GM18511 (cell line): ENCODE measurements around the gene ESRRA.

Source experiments
- ATAC-seq: cut with Tn5 transposase; IDR thresholded peaks from one replicate; pipeline ENCODE4 v1.9.1; 2021; ENCODE audit warnings: mild to moderate bottlenecking, moderate library complexity; ENCODE audit not compliant: unreplicated experiment

Gene ESRRA

DNA sequence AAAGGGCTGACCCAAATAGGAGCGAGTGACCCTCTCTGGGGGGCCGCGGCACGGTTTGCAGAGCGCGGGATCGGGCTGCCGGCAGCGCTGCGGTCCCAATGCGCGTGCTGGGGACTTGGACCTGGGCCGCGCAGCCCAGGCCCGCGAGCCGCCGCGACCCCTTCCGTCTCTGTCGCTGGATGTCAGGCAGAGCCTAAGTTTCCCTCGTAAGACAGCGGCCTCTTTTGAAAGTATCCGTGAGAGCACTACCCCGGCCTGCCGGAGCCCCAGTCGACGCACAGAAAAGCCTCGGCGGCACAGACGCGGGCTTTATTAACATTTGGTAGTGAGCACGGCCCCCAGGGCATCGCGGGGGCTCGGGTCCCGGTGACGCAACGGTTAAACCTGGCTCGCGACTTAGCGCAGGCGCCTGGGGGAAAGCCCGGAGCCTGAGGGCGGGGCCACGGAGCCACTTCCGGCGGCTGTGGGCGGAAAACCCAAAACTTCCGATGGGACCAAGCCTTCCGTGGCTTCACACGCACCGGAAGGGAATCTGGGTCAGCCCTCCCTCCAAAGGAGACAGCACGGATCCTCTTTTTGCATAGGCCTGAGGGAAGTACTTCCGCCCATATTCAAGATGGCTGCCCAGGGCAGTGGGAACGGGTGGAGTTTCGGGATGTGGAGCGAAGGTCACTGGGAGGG is 35.6 kb upstream of the ESRRA start:
- ATAC-seq: peak; percentile 69

DNA sequence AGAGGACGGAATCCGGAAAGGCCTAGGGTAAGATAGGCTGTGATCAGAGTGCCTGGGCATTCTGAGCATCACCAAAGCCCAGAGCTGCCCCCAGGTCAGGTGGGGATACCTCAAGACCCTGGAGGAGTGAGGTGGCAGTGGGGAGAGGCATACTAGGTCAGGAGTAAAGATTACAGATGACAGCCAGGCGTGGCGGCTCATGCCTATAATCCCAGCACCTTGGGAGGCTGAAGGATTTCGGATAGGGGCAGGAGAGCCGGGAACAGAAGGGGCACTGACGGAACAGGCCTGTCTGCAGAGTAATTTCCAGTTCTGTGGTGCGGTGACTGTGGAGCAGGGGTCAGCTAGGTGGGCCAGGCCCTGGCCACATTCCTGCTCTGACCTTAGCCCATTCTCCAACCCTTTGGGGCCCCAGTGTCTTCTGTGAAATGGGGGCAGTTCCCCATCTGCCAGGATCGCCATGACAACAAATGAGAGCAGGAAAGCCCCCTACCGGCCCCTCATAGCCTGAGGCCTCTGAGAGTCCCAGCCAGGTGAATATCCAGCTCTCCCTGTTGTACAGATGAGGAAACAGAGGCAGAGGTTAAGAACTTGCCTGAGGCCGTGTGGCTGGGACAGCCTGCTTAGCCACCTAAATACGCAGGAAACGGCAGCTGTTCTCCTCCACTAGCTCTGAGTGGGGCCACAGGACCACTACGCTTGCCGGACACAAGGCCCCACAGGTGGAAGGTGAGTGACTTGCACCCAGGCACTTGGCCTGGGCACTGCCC is 30.1 kb upstream of the ESRRA start:
- no peak for ATAC-seq

DNA sequence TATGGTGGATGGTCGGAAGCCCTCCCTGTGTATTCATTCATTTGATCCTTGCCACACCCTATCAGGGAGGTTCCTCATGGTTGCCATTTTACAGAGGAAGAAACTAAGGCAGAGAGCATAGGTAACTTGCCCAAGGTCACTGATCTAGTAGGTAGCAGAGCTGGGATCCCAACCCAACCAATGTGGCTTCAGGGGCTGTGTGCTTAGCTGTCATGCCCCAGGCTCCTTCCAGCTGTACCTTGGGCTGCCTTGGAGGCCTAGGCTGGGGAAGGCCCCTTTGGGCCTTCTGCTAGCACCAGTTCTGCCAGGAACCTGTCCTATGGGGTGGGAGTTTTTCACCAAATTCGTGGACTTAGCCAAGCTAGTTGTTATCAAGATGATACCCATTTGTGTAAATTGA is 29.5 kb upstream of the ESRRA start:
- ATAC-seq: no peak

DNA sequence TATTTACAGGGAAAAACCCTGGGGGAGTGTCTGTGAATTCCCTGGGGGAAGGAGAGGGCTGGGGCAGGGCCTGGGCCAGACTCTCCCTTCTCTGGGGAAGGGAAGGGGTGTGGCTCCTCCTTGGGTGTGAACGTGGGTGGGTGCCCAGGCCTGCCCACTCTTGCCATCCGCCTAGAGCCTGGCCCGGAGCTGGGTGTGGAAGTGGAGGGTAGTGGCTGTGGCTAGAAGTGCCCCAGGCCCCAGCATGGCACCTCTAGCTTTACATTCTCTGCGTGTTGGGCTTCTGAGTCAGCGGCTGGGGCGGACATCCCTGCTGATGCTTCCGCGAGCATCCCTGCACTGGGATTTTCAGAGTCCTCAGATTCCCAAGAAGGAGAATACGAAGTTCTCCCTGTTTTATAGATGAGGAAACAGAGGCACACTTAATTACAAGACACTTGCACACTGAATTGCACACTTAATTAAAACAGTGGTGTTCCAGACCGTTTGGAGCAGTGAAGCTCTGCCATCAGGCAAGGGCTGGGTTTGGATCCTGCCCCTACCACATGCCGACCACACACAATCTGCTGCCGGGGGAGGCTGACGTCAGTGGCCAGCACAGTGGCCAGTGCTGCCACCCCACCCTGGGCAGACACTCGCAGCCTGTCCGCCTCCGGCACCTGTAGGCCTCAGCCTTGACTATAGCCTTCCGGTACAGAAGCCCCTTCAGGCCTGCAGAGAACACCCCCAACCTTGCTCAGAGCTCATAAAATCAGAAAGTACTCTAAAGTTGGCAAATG is 28.5 kb upstream of the ESRRA start:
- ATAC-seq: no peak

DNA sequence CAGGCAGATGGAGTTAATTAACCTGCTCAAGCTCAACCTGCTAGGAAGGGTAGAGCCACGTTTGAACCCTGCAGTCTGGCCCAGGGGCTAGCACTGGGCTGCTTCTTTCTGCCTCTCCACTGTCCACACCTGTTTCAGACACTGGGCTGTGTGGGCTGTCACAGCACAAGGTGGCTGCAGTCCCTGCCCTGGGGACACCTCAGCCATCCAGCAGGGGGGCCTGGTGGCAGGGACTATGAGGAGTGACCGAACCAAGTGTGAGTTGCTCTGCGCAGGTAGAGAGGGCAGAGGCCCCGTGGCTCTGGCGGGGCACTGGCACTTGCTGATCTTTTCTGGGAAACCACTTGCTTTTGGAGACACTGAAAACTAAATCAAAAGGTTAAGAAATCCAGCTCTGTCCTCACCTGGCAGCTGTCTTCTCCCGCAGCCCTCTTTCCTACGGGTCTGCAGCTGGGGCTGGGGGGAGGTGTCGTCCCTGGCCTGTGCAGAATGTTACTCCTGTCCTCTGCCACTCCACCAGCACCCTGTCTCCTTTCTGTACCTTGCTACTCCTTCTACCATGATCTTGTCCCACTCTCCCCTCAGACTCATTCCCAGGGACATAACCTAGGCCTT is 26.6 kb upstream of the ESRRA start:
- no peak for ATAC-seq

DNA sequence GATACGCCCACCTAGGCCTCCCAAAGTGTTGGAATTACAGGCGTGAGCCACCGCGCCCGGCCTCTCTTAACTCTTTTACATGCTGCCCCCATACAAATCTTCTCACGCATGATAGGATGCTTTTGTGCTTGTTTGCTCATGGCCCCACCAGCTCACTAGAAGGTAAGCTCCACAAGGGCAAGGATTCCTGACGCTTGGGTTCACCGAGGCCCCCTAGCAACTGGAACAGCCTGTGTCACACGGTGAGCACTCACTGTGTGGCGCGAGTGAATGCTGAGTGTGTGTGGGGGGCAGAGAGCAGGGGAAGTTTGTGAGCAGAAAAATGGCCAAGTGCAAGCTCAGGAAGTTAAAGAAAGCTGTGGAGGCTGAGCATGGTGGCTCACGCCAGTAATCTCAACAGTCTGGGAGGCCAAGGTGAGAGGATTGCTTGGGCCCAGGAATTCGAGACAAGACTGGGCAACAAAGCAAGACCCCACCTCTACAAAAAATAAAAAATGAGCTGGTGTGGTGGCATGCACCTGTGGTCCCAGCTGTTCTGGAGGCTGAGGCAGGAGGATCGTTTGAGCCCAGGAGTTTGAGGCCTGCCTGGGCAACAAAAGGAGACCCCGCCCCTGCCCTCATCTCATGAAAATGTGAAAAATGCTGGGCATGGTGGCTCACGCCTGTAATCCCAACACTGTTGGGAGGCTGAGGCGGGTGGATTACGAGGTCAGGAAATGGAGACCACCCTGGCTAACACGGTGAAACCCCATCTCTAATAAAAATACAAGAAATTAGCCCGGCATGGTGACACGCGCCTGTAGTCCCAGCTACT is 23.2 kb upstream of the ESRRA start:
- ATAC-seq: no peak

DNA sequence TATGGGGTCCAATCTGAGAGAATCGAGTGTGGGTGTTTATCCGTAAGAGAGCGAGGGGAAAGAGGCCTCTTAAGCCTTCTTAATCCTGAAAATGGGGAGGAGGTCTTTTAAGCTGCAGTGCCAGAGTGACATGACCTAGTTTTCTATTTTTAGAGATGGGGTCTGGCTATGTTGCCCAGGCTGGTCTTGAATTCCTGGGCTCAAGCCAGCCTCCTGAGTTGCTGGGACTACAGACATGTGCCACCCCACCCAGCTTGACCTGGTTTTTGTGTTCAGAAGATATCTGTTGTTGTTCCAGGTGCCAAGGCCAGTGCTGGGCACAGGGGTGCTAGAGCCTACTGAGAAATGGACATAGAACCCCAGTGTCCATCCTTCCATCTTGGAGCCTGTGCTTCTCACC is 22.2 kb upstream of the ESRRA start:
- ATAC-seq: no peak

DNA sequence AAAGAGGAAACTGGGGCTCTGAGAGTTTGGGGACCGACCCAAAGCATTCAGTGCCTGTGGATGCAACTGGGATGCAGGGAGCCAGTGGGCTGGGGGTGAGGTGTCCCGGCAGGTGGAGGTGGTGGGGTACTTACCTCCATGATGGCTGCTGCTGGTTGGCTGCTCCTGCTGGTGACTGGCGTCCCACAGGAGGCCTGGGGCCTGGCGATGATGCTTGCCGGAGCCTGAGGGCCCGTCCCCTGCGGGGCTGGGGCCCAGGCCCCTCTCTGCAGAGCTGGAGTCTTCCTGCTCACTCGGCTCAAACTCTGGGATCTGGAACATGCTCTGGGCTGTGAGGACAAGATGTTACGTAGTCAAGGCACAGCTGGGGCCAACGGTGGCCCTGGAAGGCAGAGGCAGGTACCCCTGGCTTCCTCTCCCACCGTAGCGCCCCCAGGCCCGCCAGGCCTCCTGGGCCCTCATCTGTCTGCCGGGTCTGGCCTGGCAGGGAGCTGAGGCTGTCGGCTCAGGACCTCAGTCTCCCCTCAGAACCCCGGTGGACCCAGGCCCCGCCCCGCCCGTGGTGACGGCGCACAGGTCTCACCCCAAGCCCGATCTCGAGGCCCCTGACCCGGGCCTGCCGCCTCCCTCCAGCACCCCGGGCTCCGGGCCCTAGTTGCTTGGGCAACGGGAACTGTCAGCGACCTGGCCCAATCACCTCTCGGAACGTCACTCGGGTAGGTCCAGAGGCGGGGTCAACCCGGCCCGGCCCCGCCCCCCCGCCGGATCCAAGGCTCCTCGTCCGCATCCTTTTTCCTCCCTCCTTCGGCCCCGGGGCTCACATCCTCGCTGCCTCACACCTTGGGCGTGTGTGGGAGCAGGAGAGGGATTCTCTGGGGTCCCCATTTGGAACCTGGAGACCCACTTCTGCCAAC is 21.0 kb upstream of the ESRRA start, which contains the start of gene BAD:
Gene BAD (minus strand): TSS at position 618 of the 914 bp plus-strand sequence. CDS start 297 bp downstream, at position 321.
- peak; percentile 86 for ATAC-seq

DNA sequence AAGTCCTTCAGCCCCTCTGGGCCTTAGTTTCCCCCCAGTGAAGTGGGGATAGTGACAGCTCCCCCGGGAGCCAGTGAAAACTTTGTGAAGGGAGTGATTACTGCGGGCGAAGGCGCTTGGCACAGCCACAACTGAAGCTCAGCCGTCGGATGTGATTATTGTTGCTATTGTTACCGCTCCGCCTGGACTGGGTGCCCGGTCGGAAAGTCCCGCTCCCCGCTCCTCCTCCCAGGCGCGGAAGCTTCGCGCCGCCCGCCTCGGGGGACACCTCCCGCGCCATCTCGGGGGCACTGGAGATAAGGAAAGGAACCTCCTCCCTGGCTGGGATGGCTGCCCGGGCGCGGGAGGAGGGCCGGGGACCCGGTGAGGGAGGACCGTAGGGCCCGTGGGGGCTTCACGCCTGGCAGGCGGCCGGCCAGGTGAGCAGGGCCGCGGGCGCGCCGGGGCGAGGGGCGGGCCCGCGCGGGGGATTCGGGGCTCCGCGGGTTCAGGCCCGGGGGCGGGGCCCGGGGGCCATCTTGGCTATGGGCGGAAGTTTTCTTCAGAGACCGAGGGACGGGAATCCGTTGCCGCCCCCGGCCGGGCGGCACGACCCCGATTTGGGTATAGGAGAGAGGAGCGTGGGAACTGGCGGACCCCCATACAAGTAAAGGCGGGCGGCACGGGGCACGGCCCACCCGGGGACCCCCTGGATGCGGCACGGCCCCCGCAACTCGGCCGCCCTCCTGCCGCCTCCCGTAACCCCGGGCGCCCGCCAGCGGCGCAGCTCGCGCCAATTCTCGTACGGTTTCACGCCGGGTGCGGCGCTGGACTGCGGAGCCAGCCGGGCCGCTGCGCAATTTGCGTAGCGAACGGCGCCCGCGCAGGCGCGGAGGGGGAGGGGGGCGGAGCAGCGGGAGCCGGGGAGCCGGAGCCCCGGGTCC is 20.1 kb upstream of the ESRRA start, which contains the start of gene GPR137:
Gene GPR137 (plus strand): TSS at position 887 of the 923 bp plus-strand sequence. CDS start 677 bp downstream, outside the sequence.
- ATAC-seq: peak; percentile 67

DNA sequence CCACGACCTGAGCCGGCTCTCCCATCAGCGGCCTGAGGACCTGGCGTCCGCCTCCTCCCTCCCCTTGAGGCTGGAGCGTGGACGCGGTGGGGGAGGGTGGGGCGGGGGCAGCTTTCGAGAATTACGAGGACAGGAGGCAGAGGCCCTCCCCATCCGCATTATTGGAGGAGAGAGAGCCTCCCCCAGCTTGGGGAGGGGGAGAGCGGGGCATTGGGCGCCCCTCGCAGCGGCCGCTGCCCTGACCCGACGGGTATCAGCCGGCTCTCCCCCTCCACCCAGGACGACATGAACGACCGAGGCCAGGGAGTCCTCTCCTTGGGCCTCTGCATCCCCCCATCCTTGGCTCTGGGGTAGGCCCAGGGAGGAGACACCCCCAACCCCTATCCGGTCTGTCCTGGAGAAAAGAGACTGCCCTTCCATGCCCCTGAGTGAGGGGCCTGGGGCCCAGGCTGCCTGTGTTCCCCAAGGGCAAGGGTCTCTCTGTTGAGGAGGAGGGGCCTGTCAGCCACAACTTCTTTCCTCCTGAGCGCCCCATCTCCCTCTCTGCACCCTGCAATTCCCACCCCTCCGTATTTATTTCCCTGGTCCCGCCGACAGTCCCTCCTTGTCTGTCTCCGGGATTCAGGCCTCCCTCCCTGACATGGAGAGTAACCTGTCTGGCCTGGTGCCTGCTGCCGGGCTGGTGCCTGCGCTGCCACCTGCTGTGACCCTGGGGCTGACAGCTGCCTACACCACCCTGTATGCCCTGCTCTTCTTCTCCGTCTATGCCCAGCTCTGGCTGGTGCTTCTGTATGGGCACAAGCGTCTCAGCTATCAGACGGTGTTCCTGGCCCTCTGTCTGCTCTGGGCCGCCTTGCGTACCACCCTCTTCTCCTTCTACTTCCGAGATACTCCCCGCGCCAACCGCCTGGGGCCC is 19.2 kb upstream of the ESRRA start:
- ATAC-seq: no peak

DNA sequence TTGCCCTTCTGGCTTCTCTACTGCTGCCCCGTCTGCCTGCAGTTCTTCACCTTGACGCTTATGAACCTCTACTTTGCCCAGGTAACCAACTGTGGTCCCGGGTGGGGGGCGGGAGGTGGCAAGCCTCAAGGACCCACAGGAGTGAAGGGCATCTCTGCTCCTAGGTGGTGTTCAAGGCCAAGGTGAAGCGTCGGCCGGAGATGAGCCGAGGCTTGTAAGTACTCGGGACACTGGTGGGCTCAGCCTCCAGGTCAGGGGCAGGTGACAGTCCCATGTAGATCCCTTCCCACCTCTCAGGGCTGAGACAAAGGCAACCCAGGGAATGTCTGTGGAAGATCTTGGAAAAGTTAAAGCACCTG is 18.5 kb upstream of the ESRRA start:
- no peak for ATAC-seq

DNA sequence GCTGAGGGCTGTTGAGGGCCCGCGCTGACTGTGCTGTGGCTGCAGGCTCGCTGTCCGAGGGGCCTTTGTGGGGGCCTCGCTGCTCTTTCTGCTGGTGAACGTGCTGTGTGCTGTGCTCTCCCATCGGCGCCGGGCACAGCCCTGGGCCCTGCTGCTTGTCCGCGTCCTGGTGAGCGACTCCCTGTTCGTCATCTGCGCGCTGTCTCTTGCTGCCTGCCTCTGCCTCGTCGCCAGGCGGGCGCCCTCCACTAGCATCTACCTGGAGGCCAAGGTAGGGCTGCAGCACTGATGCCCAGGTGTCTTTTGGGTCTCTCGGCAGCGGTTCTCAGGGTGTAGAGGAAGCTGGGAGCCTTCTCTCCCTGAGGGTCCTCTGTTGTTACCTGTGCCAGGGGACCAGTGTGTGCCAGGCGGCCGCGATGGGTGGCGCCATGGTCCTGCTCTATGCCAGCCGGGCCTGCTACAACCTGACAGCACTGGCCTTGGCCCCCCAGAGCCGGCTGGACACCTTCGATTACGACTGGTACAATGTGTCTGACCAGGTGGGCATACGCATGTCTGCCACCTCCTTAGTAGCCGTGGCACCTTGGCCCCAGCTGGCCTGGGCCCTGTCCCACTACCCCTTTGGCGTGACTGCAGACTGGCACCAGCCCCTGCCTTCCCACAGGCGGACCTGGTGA is 17.5 kb upstream of the ESRRA start:
- no peak for ATAC-seq

DNA sequence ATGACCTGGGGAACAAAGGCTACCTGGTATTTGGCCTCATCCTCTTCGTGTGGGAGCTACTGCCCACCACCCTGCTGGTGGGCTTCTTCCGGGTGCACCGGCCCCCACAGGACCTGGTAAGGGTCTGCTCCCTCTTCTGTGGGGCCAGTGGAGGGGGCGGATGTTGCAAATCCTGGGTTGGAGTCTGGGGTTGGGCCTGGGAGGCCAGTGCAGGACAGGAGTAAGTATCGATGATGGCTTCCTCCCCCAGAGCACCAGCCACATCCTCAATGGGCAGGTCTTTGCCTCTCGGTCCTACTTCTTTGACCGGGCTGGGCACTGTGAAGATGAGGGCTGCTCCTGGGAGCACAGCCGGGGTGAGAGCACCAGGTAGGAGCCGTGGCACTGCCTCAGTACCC is 17.0 kb upstream of the ESRRA start:
- no peak for ATAC-seq

DNA sequence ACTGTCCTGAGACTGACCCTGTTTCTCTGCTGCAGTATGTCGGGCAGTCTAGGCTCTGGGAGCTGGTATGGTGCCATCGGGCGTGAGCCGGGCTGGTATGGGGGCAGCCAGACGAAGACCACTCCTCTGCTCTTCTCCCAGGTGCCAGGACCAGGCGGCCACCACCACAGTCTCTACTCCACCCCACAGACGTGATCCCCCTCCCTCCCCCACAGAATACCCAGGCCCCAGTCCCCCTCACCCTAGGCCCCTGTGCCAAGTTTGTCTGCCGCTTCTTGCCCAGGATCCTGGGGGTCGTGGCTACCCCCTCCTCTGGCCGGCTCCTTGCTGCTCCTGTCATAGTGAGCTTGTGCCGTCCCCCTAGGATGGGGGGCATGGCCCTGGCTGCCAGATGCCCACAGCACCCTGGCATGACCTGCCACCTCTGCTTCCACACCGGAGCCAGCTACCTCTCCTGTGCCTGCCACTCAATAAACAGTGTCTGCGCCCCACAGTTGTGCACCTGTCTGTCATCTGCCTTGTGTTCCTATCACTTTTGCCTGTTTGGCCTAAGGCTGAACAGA is 16.2 kb upstream of the ESRRA start:
- no peak for ATAC-seq

DNA sequence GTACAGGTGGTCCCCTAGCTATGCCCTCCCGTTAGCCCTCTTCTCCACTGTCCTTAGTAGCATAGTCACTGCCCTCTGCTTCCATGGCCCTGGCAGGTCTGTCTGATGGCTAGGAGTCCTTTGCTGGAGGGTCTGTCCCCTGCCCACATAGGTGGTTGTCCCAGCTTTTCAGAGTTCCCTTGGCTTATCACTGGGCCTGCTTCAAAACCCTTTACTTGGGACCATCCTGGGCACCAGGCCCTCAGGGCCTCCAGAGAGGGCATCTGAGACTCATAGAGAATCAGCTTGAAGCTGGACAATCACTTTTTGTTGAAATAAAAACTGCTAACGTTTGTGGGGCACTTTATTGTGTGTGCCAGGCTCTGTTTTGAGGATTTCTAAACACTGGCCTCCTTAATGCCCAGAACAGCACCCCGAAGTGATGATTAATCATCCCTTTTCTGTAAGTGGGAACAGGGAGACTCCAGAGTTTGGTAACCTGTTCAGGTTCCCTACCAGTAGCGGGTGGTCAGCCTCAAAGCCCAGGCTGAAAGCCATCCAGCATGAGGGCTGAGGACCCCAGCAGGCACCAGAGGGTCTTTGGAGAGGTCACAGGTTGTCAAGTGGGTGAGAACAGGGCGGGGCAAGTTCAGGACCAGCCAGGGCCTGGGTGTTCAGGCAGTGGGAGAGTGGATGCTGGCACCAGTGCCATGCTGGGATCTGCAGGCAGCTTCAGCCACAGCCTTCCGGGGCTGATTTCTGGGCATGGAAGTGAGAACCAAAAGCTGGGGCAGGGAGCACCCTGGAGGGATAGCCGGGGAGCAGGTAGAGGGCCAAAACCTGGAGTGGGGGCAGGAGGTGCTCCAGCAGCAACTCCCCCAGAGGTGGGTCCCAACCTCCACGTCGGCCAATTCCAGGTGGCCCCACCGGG is 14.7 kb upstream of the ESRRA start:
- ATAC-seq: no peak
